Cerebellar nuclear complex (tissue), 1 donor: ENCODE results near the gene EPX.

Experiments used
- DNase-seq, 2 experiments: peaks; one replicate each; lab custom pipeline; 2025; lab: John Stamatoyannopoulos, UW

The EPX gene

GRCh38 chr17:58229384-58229783 is 36.9 kb downstream of the EPX start:
- no peak for DNase-seq

- no peak for DNase-seq
Measured at GRCh38 chr17:58229881-58230280, 37.4 kb downstream of the EPX start.

GRCh38 chr17:58231641-58232040 is 39.1 kb downstream of the EPX start:
- no peak for DNase-seq

GRCh38 chr17:58232707-58233156 is 40.2 kb downstream of the EPX start:
- no peak for DNase-seq

- DNase-seq, result no peak
Measured at GRCh38 chr17:58233543-58233942, 41.0 kb downstream of the EPX start.

GRCh38 chr17:58234512-58234911 is 42.0 kb downstream of the EPX start:
- DNase-seq, result no peak

GRCh38 chr17:58235821-58236220 is 43.3 kb downstream of the EPX start:
- no peak for DNase-seq

- no peak for DNase-seq
Measured at GRCh38 chr17:58236394-58236793, 43.9 kb downstream of the EPX start.

GRCh38 chr17:58238147-58238634 is 45.7 kb downstream of the EPX start, which contains the start of gene LPO:
Gene LPO (plus strand): TSS chr17:58238584. CDS start chr17:58242980, 4,396 bp downstream.
- no peak for DNase-seq

- DNase-seq, result no peak
Measured at GRCh38 chr17:58239987-58240386, 47.5 kb downstream of the EPX start.

GRCh38 chr17:58242171-58242784 is 49.8 kb downstream of the EPX start:
- DNase-seq, result no peak

- DNase-seq, result no peak
Measured at GRCh38 chr17:58244963-58245362, 52.4 kb downstream of the EPX start.

GRCh38 chr17:58245428-58246103 is 53.0 kb downstream of the EPX start:
- no peak for DNase-seq

- no peak for DNase-seq
Measured at GRCh38 chr17:58246104-58246740, 53.7 kb downstream of the EPX start.

- DNase-seq, result no peak
Measured at GRCh38 chr17:58246781-58247180, 54.3 kb downstream of the EPX start.

GRCh38 chr17:58247511-58248363 is 55.2 kb downstream of the EPX start:
- DNase-seq, result no peak

- DNase-seq, result no peak
Measured at GRCh38 chr17:58248955-58249269, 56.4 kb downstream of the EPX start.

- peak in 1 of 2 experiments; percentile 26 for DNase-seq
Measured at GRCh38 chr17:58249270-58250133, 57.0 kb downstream of the EPX start.

- DNase-seq, result no peak
Measured at GRCh38 chr17:58250344-58251011, 58.0 kb downstream of the EPX start.

- DNase-seq, result no peak
Measured at GRCh38 chr17:58252141-58252540, 59.6 kb downstream of the EPX start.

- DNase-seq, result no peak
Measured at GRCh38 chr17:58253082-58253481, 60.6 kb downstream of the EPX start.
